Smooth muscle cell (in vitro differentiated cells): ENCODE measurements around the gene GRM1. TPM values are rescaled to one million over a fixed set of nuclear protein-coding genes. Genes with fewer than 3 reads are reported as not detected.

Source experiments
- DNase-seq: peaks from one replicate; lab custom pipeline; 2025; ENCODE audit not compliant: unreplicated experiment; lab: John Stamatoyannopoulos, UW
- H2AFZ ChIP-seq: fragments of 200-600 bp; sonication (generic); 2 replicates; pipeline ENCODE4 v1.6.0; 2016; ENCODE audit warnings: antibody characterized with exemption, low read depth, mild to moderate bottlenecking
- H3F3A ChIP-seq: fragments of 200-600 bp; sonication (generic); 2 replicates; pipeline ENCODE4 v1.6.0; 2017; ENCODE audit warnings: antibody characterized with exemption, low read depth
- H3K27ac ChIP-seq: fragments of 200-600 bp; sonication (generic); 2 replicates; pipeline ENCODE4 v1.5.1; 2016; ENCODE audit warnings: low read depth, mild to moderate bottlenecking
- H3K27me3 ChIP-seq: fragments of 200-600 bp; sonication (generic); 2 replicates; pipeline ENCODE4 v1.6.1; 2016; ENCODE audit warnings: low read depth, mild to moderate bottlenecking
- H3K36me3 ChIP-seq: fragments of 200-600 bp; sonication (generic); 2 replicates; pipeline ENCODE4 v1.5.1; 2016; ENCODE audit warnings: low read depth
- H3K4me1 ChIP-seq: fragments of 200-600 bp; sonication (generic); 2 replicates; pipeline ENCODE4 v1.5.1; 2016; ENCODE audit warnings: low read depth
- H3K4me2 ChIP-seq: fragments of 200-600 bp; sonication (generic); 2 replicates; pipeline ENCODE4 v1.6.0; 2016; ENCODE audit warnings: mild to moderate bottlenecking
- H3K4me3 ChIP-seq: fragments of 200-600 bp; sonication (generic); 2 replicates; pipeline ENCODE4 v1.5.1; 2016; ENCODE audit warnings: mild to moderate bottlenecking
- H3K79me2 ChIP-seq: fragments of 200-600 bp; sonication (generic); 2 replicates; pipeline ENCODE4 v1.6.0; 2016; ENCODE audit warnings: low read depth, mild to moderate bottlenecking
- H3K9ac ChIP-seq: fragments of 200-600 bp; sonication (generic); 2 replicates; pipeline ENCODE4 v1.6.0; 2016; ENCODE audit warnings: low read depth
- H3K9me3 ChIP-seq: fragments of 200-600 bp; sonication (generic); replicated peaks from 2 replicates; pipeline ENCODE4 v1.5.1; 2016; ENCODE audit warnings: low read depth
- H4K20me1 ChIP-seq: fragments of 200-600 bp; sonication (generic); 2 replicates; pipeline ENCODE4 v1.6.0; 2016; ENCODE audit warnings: low read depth
- CTCF ChIP-seq: fragments of 200-600 bp; sonication (generic); IDR thresholded peaks from 2 replicates; pipeline ENCODE4 v1.5.1; 2017; ENCODE audit warnings: borderline replicate concordance, mild to moderate bottlenecking, antibody characterized with exemption; ENCODE audit not compliant: insufficient read depth, poor library complexity, severe bottlenecking
- WGBS: methylation state at CpG from one replicate; pipeline ENCODE4 v1.1.7; 2016; ENCODE audit warnings: low lambda C conversion rate; 5-methylcytosine and 5-hydroxymethylcytosine counted together
- polyA plus RNA-seq: library from polyadenylated mRNA; unstranded; fragments of >200 nt; fragmentation: Nextera tagmentation; extraction: Ambion mirVana; gene quantifications from 2 replicates; pipeline ENCODE4 v1.2.1, GENCODE V29; 2016
- total RNA-seq: library from RNA; depleted of rRNA; stranded (reverse); fragments of >200 nt; gene quantifications from 2 replicates; pipeline ENCODE4 v1.2.3, GENCODE V29; 2014

GRM1 gene
- total and polyA plus RNA-seq, 2 experiments from 2014 or later = not detected

DNA sequence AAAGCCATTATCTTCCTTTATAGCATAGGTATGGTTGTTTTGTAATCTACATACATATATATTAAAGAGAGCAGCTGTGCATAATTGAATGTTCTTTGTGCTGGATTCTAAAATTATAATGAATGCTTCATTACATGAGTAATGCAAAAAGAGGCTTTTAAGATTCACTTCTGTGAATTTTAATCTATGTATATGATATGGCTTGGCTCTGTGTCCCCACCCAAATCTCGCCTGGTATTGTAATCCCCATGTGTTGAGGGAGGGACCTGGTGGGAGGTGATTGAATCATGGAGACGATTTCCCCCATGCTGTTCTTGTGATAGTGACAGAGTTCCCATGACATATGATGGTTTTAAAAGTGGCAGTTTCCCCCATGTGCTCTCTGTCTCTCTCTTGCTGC, 255.4 kb downstream of the GRM1 start:
- no peaks in the 10 kb centered on the region for H3K4me1 ChIP-seq
- no peaks in the 10 kb centered on the region for H3K9me3 ChIP-seq
- H4K20me1 ChIP-seq = no peaks in the 10 kb centered on the region
- no peak for DNase-seq
- no peak overlapping the region for H2AFZ ChIP-seq
- H3K9ac ChIP-seq = no peak overlapping the region
- H3K27ac ChIP-seq = no peak overlapping the region
- H3K27me3 ChIP-seq = no peaks in the 10 kb centered on the region
- WGBS = 84% methylated on average over 2 of the region's 2 CpGs
- no peak for TF ChIP-seq CTCF
- H3F3A ChIP-seq = no peaks in the 10 kb centered on the region
- no peak overlapping the region for H3K4me3 ChIP-seq
- no peaks in the 10 kb centered on the region for H3K79me2 ChIP-seq
- no peak overlapping the region for H3K4me2 ChIP-seq
- no peaks in the 10 kb centered on the region for H3K36me3 ChIP-seq

DNA sequence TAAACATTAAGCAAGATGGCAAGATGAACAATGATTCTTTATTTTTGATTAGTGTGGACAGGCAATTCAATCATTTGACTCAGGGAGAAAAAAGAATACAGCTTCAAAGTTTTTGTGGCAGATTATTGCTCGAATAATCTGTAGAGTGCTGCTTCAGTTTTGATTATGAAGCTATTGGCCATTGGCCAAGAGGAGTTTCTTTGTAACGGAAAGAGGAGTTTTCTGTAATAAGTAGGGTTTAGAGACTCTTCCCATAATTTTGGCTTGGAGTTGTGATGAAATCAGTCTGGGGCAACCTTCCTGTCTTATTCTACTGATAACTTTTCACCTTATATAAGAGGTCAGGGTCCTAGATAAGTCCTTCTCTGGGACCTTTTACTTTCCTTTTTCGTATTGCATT, 258.1 kb downstream of the GRM1 start:
- H4K20me1 ChIP-seq = no peaks in the 10 kb centered on the region
- H3K4me3 ChIP-seq = no peak overlapping the region
- H2AFZ ChIP-seq = no peak overlapping the region
- H3K4me1 ChIP-seq = no peaks in the 10 kb centered on the region
- no peaks in the 10 kb centered on the region for H3K27me3 ChIP-seq
- H3K36me3 ChIP-seq = no peaks in the 10 kb centered on the region
- no peak overlapping the region for H3K9ac ChIP-seq
- H3K9me3 ChIP-seq = no peaks in the 10 kb centered on the region
- WGBS = 89% methylated on average over 3 of the region's 3 CpGs
- H3K27ac ChIP-seq = no peak overlapping the region
- H3K79me2 ChIP-seq = no peaks in the 10 kb centered on the region
- no peak overlapping the region for H3K4me2 ChIP-seq
- H3F3A ChIP-seq = no peaks in the 10 kb centered on the region
- DNase-seq = no peak
- no peak for TF ChIP-seq CTCF

DNA sequence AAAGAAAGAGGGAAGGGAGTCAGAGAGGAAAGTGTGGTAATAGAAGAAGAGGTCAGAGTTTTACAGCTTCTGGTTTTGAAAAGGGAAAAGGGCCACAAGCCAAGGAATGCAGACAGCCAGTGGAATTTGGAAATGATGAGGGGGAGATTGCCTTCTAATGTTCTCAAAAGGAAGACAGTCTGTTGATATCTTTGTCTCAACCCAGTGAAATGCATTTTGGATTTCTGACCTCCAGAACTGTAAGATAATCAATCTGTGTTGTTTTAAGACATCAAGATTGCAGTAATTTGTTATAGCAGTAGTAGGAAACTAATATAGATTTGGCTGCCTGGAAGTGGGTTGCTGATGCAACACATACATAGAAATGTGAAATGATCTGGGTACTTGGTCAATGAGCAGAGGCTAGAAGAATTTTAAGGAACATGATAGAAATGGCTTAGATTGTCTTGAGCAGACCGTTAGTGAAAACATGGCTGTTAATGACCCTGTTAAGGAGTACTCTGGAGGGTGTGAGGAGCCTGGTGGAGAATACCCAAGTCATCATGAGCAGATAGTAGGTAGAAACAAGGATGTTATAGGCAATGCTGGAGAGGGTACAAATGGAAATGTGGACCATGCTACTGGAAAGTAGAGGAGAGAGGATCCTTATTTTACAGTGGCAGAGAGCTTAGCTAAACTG, 259.0 kb downstream of the GRM1 start:
- no peaks in the 10 kb centered on the region for H3K4me1 ChIP-seq
- H3K4me3 ChIP-seq = no peak overlapping the region
- H3K79me2 ChIP-seq = no peaks in the 10 kb centered on the region
- no peak for TF ChIP-seq CTCF
- H3K9me3 ChIP-seq = no peaks in the 10 kb centered on the region
- H3K4me2 ChIP-seq = no peak overlapping the region
- H3K9ac ChIP-seq = no peak overlapping the region
- 83% methylated on average over 1 of the region's 1 CpG for WGBS
- no peaks in the 10 kb centered on the region for H3K36me3 ChIP-seq
- H3K27me3 ChIP-seq = no peaks in the 10 kb centered on the region
- no peak overlapping the region for H2AFZ ChIP-seq
- no peaks in the 10 kb centered on the region for H3F3A ChIP-seq
- no peaks in the 10 kb centered on the region for H4K20me1 ChIP-seq
- H3K27ac ChIP-seq = no peak overlapping the region
- DNase-seq = no peak
